ENCODE data around the gene NUDT14.

GRCh38 chr14:105150368-105151083 lies 30.6 kb downstream of the NUDT14 start:
- TF ChIP-seq CTCF (conservative IDR thresholded peaks at IDR 0.05; ENCODE audit: low read depth, low read length) (no peak), EZH2 (IDR thresholded peaks at IDR 0.05; ENCODE audit: low read length, unreplicated experiment) (no peak)

All from PC-3 (cell line).